OCI-LY1 (cell line): ENCODE data around the gene HTR1E.

ENCODE experiments used
- CTCF ChIP-seq: fragments of 200-600 bp; sonication (generic), shearing (Covaris generic); IDR thresholded peaks from 2 replicates; pipeline ENCODE4 v1.5.1; 2017; ENCODE audit warnings: mild to moderate bottlenecking, antibody characterized with exemption, low read length, moderate library complexity, mixed read lengths
- EZH2 ChIP-seq: fragments of 200-600 bp; sonication (generic), shearing (Covaris generic); IDR thresholded peaks from 2 replicates; pipeline ENCODE4 v1.8.0; 2017; ENCODE audit warnings: borderline replicate concordance, mixed run types, mild to moderate bottlenecking, antibody characterized with exemption, low read length, moderate library complexity, mixed read lengths

GRCh38 chr6:86937219-86938079, at the start of gene HTR1E:
- TF ChIP-seq CTCF (peak; percentile 48), EZH2 (no peak)
